DMS 273 treated with DMSO at 0.1 percent for 48 hours (cell line): ENCODE measurements around the gene WLS.

Experiments
- DNase-seq: peaks from one replicate; lab custom pipeline; 2025; lab: John Stamatoyannopoulos, UW

Gene WLS

DNA sequence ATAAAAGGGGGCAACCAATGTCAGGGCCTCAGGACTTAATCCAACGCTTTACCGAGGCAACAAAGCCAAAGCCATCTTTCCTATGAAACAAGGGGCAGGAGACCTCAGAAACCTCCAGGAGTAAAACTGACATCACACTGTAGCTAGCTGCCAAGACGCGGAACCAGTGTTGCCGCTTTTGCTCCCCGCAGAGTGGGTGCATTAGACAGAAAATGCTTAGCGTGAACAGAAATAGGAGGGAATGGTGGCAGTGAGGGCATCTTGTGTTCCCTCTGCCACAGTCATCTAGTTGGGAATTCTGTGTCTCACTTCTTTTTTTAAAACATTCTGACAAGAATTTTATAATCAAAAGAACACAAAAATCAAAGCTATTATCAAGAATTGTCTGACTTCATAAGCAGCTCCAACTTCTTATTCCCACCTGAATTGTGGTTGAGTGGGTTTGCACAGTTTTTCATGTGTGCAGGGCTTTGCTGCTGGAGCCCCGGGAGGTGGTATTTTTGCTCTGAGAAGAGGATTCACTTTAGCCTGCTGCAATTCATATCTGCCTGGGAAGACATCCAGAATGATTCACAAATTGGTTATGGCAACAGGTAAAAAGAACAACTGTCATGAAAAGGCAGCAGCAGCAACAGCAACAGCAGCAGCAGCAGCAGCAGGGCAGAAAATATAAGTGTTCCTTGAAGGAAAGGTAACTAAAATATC is 99.7 kb downstream of the WLS start:
- no peak for DNase-seq

- no peak for DNase-seq
These were observed 101.1 kb downstream of the WLS start for GRCh38 chr1:68131261-68131660.

DNA sequence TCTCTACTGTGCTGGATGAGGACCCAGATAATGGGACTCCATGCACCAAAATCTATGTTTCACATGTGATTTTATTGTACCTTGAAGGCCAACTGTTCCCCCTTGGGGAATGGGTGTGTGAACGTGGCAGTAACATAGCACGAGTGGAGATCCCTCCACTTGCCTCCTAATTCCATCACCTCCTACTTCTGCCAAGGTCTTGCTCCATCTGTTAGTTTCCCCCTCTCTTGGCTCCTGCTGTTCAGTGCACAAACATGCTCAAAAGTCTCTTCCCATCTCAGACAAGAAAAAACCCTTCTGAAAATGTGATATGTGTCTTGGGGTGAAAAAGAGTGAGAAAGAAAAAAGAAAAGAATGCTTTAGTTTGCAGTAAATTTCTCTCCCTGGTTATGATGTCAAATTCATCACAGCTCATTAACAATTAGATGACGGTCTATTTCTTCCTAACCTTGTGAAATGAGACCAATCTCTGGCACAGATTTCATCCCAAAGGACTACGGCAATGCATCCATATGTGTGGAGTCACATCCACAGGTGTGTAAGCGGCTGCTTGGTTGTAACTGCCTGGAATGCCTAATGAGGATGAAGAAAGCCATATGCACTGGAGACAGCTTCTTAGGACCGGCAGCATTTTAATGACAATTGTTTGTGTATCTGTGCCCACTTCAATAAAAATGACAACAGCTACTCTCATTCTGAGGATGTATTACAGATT is 102.6 kb downstream of the WLS start:
- DNase-seq, result peak; percentile 38

DNA sequence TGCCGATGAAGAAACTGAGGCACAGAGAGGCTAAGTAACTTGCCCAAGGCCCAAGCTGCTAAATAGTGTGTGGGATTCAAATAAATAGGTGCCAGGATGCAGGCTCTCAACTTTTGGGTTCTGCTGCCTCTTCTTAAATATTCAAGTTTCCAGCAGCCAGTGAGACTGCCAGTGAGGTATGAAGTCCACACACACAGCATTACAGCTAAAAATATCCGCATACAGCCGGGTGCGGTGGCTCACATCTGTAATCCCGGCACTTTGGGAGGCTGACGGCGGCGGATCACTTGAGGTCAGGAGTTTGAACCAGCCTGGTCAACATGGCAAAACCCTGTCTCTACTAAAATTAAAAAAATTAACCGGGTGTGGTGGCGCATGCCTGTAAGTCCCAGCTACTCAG is 103.5 kb downstream of the WLS start:
- no peak for DNase-seq

DNA sequence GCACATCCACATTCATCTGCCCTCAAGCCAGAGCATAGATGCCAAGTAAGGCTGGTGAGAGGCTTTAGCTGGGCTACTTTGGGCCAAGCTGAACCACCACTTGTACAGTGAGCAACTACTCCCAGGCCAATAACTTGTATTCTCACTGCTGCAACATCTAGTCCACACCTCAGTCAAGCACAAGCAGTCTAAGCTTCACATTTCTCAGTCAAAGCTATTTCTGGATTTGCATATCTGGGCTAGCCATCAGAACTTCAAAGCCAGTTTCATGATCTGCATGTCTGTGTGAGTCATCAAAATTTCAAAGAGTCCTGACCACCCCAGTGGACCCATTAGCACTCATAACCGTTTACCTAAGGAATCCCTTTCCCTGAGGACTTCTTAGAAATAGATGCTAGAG is 104.2 kb downstream of the WLS start:
- DNase-seq, result no peak

DNA sequence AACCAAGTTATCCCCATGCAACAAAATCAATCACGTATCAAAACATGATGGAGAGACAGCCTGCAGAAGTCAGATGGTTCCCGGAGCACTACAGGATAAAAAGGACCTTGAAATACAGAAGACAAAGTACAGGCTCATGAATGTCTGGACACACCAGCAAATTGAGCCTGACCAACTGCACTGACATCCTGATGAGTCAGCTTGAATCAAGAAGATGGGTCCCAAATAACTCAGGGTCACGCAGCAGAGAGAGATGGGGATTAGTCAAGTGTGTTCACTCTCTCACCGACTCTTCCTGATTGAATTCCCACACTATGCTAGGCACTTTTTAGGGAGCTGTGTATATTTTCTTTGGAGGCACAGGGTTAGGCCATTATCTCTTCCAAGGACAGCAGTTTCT is 110.8 kb downstream of the WLS start:
- DNase-seq, result no peak

DNA sequence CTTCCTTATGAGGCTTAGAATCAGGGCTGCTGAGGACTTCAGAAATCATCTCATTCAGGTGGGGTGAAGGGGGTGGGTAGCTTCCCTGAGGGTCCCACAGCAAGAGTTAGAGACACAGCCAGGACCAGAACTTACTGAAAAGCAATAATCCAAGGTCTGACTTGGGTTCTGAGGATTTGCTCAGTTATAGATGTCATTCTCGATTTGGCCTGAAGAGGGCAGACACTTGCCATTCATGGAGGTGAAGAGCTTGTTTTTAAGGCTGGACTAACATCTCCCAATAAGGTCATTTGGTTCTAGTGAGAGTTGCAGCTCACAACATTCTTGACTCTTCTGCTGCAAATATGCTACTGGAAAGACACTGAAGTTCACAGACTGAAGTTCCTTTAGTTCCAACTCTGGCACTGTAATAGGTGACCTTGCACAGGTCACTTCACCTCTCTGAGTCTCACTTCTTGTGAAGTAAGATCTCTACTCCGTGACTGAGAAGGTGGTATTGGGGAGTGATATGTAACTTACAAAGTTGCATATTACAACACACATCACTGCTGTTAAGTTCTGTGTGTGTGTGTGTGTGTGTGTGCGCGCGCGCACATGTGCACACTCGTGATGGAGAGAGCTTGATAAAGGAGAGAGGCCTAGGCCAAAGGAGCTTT is 112.1 kb downstream of the WLS start:
- peak; percentile 44 for DNase-seq

DNA sequence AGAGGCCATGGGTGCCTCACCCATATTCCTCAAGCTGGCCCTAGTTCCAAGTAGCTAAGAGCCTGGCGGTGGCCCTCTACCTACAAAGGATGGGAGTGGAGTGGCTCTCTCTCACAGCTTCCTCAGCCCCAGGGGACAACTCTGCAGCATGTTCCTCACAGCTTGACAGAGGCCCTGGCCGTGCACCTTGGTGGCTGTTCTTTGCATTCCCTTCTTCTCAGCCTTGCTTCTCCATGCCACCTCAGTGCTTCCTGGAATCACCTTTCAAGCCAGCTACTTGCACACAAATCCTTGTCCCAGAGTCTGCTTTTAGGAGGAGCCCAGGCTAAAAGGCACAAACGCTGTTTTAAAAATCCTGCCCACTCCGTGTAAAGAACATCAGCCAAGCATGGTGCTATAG is 112.9 kb downstream of the WLS start:
- DNase-seq, result no peak

DNA sequence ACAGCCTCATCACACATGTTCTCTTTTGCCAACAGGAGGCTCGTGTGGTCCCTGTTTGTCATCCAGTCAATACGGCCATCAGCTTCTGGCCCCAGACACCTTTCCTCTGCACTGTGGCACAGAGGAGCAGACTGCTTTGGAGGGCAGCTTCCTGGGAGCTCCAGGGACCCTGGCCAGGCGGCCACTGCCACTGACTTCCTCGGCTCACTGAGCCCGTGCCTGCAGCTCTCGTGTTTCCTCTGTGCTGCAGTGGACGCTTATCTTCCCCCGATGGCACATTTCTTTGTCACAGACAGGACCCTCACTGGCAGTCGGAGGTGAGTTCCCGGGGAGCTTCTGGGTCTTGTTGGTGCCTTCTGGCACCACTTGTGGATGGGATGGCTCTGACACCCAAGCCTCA is 114.9 kb downstream of the WLS start:
- DNase-seq, result no peak

DNA sequence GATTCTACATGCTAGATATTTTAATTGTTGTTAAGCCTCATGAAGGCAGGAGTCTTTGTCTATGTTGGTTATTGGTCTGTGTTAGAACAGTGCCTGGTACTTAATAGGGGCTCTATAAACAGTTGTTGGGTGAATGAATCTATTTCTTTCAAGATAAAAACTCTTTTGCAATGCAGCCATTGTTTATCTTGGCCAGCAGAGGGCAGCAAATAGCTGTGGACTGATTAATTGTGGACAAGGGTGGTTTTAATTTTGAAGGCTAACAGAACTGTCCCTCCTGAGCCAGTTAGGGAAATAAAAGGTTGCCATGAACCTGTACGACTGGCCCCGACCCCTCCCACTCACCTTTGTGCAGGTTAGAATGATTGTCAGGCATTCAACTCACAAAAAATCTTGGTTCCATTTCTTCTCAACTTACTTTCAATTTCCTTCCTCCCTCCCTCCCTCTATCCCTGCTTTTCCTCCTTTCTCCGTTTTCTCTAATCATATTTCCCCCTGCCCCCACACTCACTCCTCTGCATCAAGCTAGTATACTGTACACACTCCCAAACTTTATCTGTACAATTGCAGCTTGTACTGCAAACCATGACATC is 115.6 kb downstream of the WLS start:
- no peak for DNase-seq

GRCh38 chr1:68115308-68115707 is 117.0 kb downstream of the WLS start:
- no peak for DNase-seq

DNA sequence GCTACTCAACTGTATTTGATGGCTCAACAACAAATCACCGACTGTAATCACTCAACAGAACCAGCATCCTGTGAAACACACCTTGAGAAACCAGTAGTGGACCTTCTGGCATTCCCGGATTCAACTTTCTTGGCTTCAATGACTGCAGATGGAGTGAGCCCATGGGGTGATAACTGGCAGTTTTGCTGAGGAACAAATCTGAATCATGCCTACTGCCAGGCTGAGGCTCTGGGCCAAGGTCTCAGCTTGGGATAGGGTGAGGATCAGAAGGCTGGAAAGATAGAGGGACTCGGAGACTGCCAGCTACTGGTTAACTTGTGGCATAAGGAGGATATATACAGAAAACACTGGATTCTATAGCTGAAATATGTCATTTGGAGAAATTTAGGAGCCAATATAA is 118.4 kb downstream of the WLS start:
- no peak for DNase-seq

- no peak for DNase-seq
These were observed 119.5 kb downstream of the WLS start for GRCh38 chr1:68112835-68113243.

DNA sequence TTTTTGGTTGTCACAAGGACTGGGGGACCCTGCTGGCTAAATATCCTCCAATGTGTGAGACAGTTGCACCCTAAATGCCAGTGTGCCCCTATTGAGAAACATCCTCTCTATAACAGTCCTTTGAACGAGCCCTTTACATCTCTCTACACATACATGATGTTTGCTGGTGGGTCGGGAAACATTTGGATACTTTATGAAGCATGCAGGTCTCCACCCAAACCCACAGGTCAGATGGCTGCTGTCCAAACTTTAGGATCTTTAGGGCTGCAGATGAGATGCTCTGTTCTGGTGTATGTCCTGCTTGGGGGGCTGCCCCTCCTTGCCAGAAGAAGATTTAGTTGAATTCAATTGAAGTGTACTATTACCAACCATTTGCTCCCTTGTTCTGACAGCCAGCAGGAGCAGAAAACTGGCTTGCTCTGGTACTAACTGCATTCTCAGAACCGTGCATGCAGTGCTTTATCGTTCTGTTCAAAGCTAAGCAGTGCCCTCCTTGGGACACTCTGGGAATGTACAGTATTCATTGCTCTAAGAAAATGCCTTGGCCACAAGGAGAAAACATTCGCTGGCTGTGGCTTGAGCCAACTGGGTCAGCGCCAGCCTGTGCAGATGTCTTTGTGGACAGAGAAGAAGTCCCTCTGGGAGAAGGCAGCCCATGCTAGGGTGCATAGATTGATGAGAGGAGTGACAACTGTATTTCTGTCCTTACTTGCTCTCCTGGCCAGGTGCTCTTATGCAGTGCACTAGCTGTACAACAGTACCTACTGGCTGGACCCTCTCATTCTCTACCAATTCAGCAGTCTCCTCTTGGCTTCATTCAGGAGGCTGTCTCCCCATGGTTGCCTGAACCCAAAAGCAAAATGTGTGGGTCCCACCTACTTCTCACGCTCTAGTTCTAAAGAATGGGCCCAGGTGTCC is 120.5 kb downstream of the WLS start:
- peak; percentile 72 for DNase-seq

DNA sequence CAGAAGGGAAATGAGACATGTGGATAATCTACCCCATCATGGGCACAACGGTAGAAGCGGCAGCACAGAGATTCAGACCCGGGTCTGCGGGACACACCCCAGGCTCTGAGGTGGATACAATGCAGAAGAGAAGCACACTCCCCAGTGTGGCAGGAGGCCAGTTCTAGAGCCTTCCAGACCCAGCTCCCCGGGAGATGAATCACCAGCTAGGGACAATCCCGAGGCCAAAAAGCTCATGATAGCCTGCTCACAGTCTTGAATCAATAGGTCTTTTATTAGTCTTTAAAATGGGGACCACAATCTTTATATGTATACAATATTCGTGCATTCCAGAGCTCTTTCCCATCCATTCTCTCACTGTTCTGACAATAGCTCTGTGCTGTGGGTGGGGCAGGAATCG is 124.6 kb downstream of the WLS start:
- DNase-seq, result no peak

GRCh38 chr1:68103884-68104554 is 128.3 kb downstream of the WLS start:
- DNase-seq, result no peak

DNA sequence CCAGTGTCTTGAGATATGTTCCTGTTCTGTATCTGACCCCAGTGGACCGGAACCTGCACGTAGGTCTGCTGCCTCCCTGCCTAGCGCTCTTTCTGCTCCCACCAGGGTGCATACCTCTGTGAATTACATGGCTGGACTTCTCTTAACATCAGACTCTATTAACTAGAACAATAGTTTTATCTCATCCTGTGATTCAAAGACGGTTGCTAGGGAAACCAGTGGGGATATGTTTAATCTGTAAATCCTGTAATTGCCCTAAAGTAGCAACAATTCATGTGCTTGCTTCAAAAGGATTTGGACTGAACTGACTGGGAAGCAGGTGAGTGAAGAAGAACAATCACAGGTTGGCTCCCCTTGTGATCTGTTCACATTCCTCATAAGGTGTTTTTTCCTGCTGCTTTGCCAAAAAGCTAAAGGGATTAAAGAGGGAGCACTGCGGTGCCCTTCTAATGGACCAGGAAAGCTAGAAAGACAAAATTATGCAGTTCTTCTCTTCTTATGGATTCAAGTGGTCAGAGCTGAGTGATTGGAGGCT is 129.2 kb downstream of the WLS start:
- DNase-seq, result no peak

- DNase-seq, result no peak
These were observed 130.5 kb downstream of the WLS start for GRCh38 chr1:68101829-68102228.

GRCh38 chr1:68100571-68100970 is 131.8 kb downstream of the WLS start:
- no peak for DNase-seq

- no peak for DNase-seq
These were observed 138.6 kb downstream of the WLS start for GRCh38 chr1:68093737-68094136.

DNA sequence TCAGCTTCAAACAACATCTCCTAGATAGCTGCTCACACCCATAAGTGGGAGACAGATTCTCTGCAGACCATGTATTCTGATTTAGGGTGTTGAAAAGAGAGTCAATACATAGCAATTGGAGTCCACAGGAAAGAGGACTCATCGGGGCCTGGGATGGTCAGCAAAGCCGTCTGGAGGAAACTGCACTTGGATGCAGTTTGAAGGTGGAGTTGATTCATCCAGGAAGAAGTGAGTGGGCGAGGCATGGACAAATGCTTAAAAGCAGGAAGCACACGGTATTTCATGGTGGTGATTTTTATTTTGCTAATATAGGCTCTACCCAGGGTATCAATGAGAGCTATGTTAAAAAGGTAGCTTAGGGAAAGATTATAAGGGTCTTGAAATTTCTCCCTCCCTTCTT is 145.1 kb downstream of the WLS start:
- no peak for DNase-seq
